ENCODE data around the gene BCL6. TPM values are rescaled to one million over a fixed set of nuclear protein-coding genes. Genes with fewer than 3 reads are reported as not detected.

BCL6 gene
- total and polyA plus RNA-seq, 7 donors: 4.9 to 233 (median 51.4) TPM

DNA sequence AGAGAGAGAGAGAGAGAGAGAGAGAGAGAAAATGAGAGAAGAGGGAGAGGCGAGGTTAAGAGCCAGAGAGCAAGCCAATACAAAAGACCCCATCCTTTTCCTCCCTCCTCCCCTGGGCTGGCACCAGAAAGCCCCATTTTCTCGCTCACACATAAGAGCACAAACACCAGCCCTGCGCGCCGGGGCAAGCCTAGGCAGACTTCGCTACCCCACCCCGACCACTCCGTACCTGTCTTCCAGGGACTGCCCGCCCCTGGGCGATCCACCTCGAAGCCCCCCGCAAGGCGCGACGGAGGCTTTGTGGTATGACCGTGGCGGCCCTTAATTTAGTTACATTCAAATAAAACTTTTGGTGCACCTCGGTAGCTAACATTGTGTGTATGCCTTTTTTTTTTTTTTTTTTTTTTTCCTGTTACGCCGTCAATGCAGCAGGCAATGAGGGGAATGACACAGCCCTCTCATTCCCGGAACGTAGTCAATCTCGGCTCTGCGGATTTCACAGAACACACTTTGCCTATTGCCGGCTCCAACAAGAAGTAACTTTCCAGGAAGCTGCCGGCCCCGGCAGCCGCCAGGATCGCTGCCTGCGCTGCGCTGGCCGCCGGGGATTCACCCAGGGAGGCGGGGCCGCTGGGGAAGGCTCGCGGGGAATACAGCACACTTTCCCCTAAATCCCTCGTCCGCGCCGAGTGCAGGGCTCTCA lies 7.7 kb downstream of the BCL6 start:
- Histone ChIP-seq H3K4me3 (peak overlapping the region; percentile 53 to 88 (median 68)), H3K36me3 (peaks cover 0 to 23% (median 15%) of the 10 kb centered on the region in 4 donors), H3K27ac (peak overlapping the region; percentile 90 to 99 (median 96)), H3K4me1 (peaks cover 0 to 67% (median 42%) of the 10 kb centered on the region in 4 donors), H3K27me3 (no peaks in the 10 kb centered on the region), H3K9me3 (no peaks in the 10 kb centered on the region)
- WGBS, 2 donors: 3 to 4% methylated on average over 41 of the region's 41 CpGs
- peak; percentile 92 for DNase-seq
- intact Hi-C loops (cut with DNase I): loop anchor here (2.0 to 10.0 kb wide), 4 partner anchors 315 to 1411 kb away; no protein-coding TSS in a partner anchor
- TF ChIP-seq POLR2A (IDR thresholded peaks at IDR 0.05) (no peak), POLR2AphosphoS5 (IDR thresholded peaks at IDR 0.05) (peak in 3 of 4 donors; percentile 49 to 64 (median 58)), EP300 (IDR thresholded peaks at IDR 0.05) (peak in 1 of 4 donors; percentile 27)
- TF ChIP-seq, protein P1, sequence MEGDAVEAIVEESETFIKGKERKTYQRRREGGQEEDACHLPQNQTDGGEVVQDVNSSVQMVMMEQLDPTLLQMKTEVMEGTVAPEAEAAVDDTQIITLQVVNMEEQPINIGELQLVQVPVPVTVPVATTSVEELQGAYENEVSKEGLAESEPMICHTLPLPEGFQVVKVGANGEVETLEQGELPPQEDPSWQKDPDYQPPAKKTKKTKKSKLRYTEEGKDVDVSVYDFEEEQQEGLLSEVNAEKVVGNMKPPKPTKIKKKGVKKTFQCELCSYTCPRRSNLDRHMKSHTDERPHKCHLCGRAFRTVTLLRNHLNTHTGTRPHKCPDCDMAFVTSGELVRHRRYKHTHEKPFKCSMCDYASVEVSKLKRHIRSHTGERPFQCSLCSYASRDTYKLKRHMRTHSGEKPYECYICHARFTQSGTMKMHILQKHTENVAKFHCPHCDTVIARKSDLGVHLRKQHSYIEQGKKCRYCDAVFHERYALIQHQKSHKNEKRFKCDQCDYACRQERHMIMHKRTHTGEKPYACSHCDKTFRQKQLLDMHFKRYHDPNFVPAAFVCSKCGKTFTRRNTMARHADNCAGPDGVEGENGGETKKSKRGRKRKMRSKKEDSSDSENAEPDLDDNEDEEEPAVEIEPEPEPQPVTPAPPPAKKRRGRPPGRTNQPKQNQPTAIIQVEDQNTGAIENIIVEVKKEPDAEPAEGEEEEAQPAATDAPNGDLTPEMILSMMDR (IDR thresholded peaks at IDR 0.05): peak in 2 of 4 experiments; percentile 8 to 27

DNA sequence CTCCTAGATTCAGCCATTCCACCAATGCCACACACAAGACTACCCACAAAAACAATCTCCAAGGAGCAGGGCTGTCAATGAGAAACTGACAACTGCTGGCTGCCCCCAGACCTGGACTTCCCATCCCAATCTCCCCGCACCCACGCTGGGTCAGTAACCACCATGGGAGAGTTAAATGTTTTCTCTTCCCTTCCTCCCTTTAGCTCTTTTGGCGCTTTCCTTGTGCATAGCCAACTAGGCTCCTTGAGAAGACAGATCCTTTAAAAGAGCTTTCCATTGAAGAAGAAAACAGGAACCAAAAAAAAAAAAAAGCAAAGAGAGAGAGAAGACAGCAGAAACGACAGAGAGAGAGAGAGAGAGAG lies 8.3 kb downstream of the BCL6 start:
- peak overlapping the region; percentile 53 to 88 (median 68) for H3K4me3 ChIP-seq
- no peaks in the 10 kb centered on the region for H3K27me3 ChIP-seq
- DNase-seq: no peak
- intact Hi-C loops (cut with DNase I): loop anchor here (10.0 kb wide), 1 partner anchor 1128 kb away; no protein-coding TSS in a partner anchor
- 64% methylated on average over 4 of the region's 4 CpGs for WGBS, 2 donors
- TF ChIP-seq POLR2AphosphoS5 (IDR thresholded peaks at IDR 0.05): no peak
- H3K36me3 ChIP-seq: peaks cover 0 to 29% (median 19%) of the 10 kb centered on the region in 4 donors
- peak overlapping the region; percentile 90 to 99 (median 96) for H3K27ac ChIP-seq
- H3K4me1 ChIP-seq: peaks cover 0 to 61% (median 39%) of the 10 kb centered on the region in 4 donors
- no peaks in the 10 kb centered on the region for H3K9me3 ChIP-seq

DNA sequence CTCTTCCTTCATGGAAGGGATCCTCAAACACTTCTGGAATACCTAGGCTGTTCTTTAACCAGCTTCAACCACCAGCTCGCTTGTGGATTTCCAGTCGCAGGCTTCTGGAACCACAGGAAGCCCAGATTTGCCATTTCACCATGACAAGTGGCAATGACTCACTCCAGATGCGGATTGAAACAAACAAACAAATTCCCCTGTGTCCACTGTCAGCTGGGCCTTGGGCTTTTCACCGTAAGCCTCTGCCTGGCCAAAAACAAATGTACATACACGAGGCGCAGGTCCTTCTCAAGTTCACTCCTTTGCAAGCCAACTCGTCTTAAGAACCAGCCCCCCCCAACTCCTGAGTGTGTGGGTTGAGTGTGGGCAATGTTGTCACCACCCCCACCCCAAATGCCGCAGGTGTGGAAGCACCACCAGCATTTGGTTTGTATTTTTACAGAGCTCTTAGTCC lies 8.8 kb downstream of the BCL6 start:
- no peaks in the 10 kb centered on the region for H3K27me3 ChIP-seq
- intact Hi-C loops (cut with DNase I): loop anchor here (10.0 kb wide), 1 partner anchor 1128 kb away; no protein-coding TSS in a partner anchor
- TF ChIP-seq POLR2A (IDR thresholded peaks at IDR 0.05): no peak
- TF ChIP-seq, protein P1 (IDR thresholded peaks at IDR 0.05): no peak
- no peak for TF ChIP-seq EP300 (IDR thresholded peaks at IDR 0.05)
- TF ChIP-seq POLR2AphosphoS5 (IDR thresholded peaks at IDR 0.05): peak in 3 of 4 donors; percentile 3 to 64 (median 42)

DNA sequence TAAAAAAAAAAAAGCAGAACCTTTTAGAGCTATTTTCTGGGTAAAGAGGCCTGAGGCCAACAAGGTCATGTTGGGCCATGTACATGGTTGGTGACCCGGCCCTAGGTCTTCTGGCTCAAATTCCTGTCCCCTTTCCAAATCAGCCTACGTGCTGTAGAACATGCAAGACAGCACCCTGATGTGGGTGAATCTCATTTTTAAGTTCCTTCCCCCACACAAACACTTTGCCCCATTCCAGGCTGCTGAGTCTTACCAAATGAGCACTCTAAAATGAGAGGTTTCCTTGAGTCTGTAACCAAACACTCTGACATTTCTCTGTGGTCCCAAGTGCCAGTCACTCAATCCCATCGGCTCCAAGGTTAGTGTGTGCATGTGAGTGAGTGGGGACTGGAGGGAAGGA lies 9.4 kb downstream of the BCL6 start:
- peak overlapping the region in 1 of 4 donors; percentile 0 for H3K4me3 ChIP-seq

More for the DNA sequence above, 8.8 kb downstream of the BCL6 start:
- Histone ChIP-seq H3K27ac (peak overlapping the region; percentile 90 to 99 (median 96)), H3K9me3 (no peaks in the 10 kb centered on the region), H3K4me1 (peaks cover 0 to 56% (median 38%) of the 10 kb centered on the region in 4 donors), H3K4me3 (peak overlapping the region in 1 of 4 donors; percentile 65), H3K36me3 (peaks cover 5 to 34% (median 23%) of the 10 kb centered on the region in 4 donors)
- 72 to 87% methylated on average over 8 of the region's 8 CpGs for WGBS, 2 donors
- no peak for DNase-seq

More for the DNA sequence above, 9.4 kb downstream of the BCL6 start:
- WGBS, 2 donors: 84 to 91% methylated on average over 3 of the region's 3 CpGs
- TF ChIP-seq, protein P1 (IDR thresholded peaks at IDR 0.05): no peak
- TF ChIP-seq POLR2AphosphoS5 (IDR thresholded peaks at IDR 0.05): no peak
- TF ChIP-seq POLR2A (IDR thresholded peaks at IDR 0.05): no peak
- TF ChIP-seq EP300 (IDR thresholded peaks at IDR 0.05): no peak
- Histone ChIP-seq H3K27me3 (no peaks in the 10 kb centered on the region), H3K27ac (peak overlapping the region; percentile 13 to 99 (median 96)), H3K4me1 (peaks cover 0 to 56% (median 38%) of the 10 kb centered on the region in 4 donors), H3K36me3 (peaks cover 11 to 40% (median 30%) of the 10 kb centered on the region in 4 donors), H3K9me3 (no peaks in the 10 kb centered on the region)
- no peak for DNase-seq
- intact Hi-C loops (cut with DNase I): loop anchor here (10.0 kb wide), 1 partner anchor 1129 kb away; no protein-coding TSS in a partner anchor

All from sigmoid colon (tissue), 7 donors.